Pancreas (tissue), 10 donors: ENCODE results near the gene AKAP13. TPM values are rescaled to one million over a fixed set of nuclear protein-coding genes. Genes with fewer than 3 reads are reported as not detected.

ENCODE experiments used
- ATAC-seq, 4 donors: fragments of 200-7000 bp; cut with Tn5 transposase; one replicate each; pipeline versions ENCODE4 v1.8.0 to v1.9.1; 2020; ENCODE audit warnings: mild to moderate bottlenecking in 4 of 4, moderate library complexity in 4 of 4
- DNase-seq, 6 donors: peaks; one replicate each; pipeline ENCODE4 v3.0.0-alpha.2; 2020
- FAIRE-seq: peaks from 2 replicates; lab custom pipeline; 2012; peaks lifted over from hg19 to GRCh38; lab: Jason Lieb, UNC
- H3K27ac ChIP-seq, 4 donors: fragments of 200-600 bp; sonication (generic); 1 replicate in 3 of 4; 2 replicates in 1 of 4; pipeline versions ENCODE4 v1.5.0 to v1.8.0; 2020
- H3K27me3 ChIP-seq, 4 donors: fragments of 200-600 bp; one replicate each; pipeline ENCODE4 v1.8.0; 2021
- H3K36me3 ChIP-seq, 3 donors: fragments of 200-600 bp; sonication (generic) in 1 of 3; one replicate each; pipeline versions ENCODE4 v1.5.0 to v1.8.0; 2020 to 2021
- H3K4me1 ChIP-seq, 3 donors: fragments of 200-600 bp; one replicate each; pipeline ENCODE4 v1.8.0; 2021
- H3K4me3 ChIP-seq, 4 donors: fragments of 200-600 bp; sonication (generic) in 2 of 4; one replicate each; pipeline versions ENCODE4 v1.5.0 to v1.8.0; 2020 to 2021
- H3K9me3 ChIP-seq, 4 donors: fragments of 200-600 bp; one replicate each; pipeline ENCODE4 v1.8.0; 2021
- CTCF ChIP-seq, 4 donors: fragments of 200-600 bp; sonication (generic) in 3 of 4; IDR thresholded peaks; one replicate each; pipeline versions ENCODE4 v1.5.0 to v1.8.0; 2021; ENCODE audit warnings: antibody characterized with exemption in 4 of 4
- WGBS, 2 donors: extraction: QIAGEN DNeasy Blood & Tissue Kit; methylation state at CpG; one replicate each; pipeline ENCODE4 v1.1.7; 2013; 5-methylcytosine and 5-hydroxymethylcytosine counted together
- intact Hi-C, 3 donors: fragments of 100-400 bp; cut with DNase I; formaldehyde crosslinking; loops; one replicate each; pipeline versions ENCODE4 v1.11.1 to v1.14.2; 2022
- polyA plus RNA-seq, 2 donors: library from polyadenylated mRNA; stranded (reverse); fragments of 200-250 nt; gene quantifications; one replicate each; pipeline ENCODE4 v1.2.3, GENCODE V29; 2013
- total RNA-seq, 6 donors: library from RNA; stranded (reverse); fragmentation: NEBNext Ultra II Directional in 4 of 6; extraction: Animal tissue kit (Norgen Biotek cat#: 25700) in 4 of 6; gene quantifications; one replicate each; pipeline versions ENCODE4 v1.2.1 to v1.2.4, GENCODE V29; 2021 to 2023
- donor health status: healthy with polysubstance abuse.
- donor health status: DM: no; HTN: no; CAD: no; lungs with moderate emphysema.
- donor health status: DM: no; HTN: no; CAD: no.
- donor health status: control.
- donor health status: control.
- donor health status: Bipolar disorder and iron deficiency.
- donor health status: DM: yes; HTN: yes; CAD: no.
- donor health status: DM: no; HTN: no; CAD: no.
- donor health status: DM: no; HTN: no; CAD: no.
- donor health status: DM: yes; HTN: yes; CAD: no.

The AKAP13 gene
- total and polyA plus RNA-seq, 8 donors = 64.9 to 139 (median 89.9) TPM

GRCh38 chr15:85752124-85752475, 371.7 kb downstream of the AKAP13 start:
- Histone ChIP-seq H3K9me3 (no peaks in the 10 kb centered on the region), H3K27me3 (no peaks in the 10 kb centered on the region), H3K4me3 (no peak overlapping the region), H3K27ac (no peak overlapping the region), H3K4me1 (peaks cover 10 to 28% (median 12%) of the 10 kb centered on the region in 3 donors), H3K36me3 (peaks cover 0 to 21% (median 10%) of the 10 kb centered on the region in 3 donors)
- FAIRE-seq (no peak), ATAC-seq (peak in 2 of 4 donors; percentile 2 to 3), DNase-seq (peak in 2 of 6 donors; percentile 14 to 61)
- WGBS, 2 donors = 65 to 70% methylated on average over 15 of the region's 15 CpGs
- intact Hi-C loops = no loop called here
- TF ChIP-seq CTCF (IDR thresholded peaks at IDR 0.05) = no peak

- no peak for FAIRE-seq
- Histone ChIP-seq H3K9me3 (no peaks in the 10 kb centered on the region), H3K4me1 (peaks cover 10 to 28% (median 12%) of the 10 kb centered on the region in 3 donors), H3K27me3 (no peaks in the 10 kb centered on the region), H3K27ac (no peak overlapping the region), H3K36me3 (peaks cover 0 to 18% (median 6%) of the 10 kb centered on the region in 3 donors), H3K4me3 (no peak overlapping the region)
- intact Hi-C loops = no loop called here
- TF ChIP-seq CTCF (IDR thresholded peaks at IDR 0.05) = no peak
- ATAC-seq = peak; percentile 72 to 85 (median 83)
- DNase-seq = peak; percentile 83 to 96 (median 94)
- 9 to 12% methylated on average over 8 of the region's 8 CpGs for WGBS, 2 donors
Observed at GRCh38 chr15:85752491-85752961, 372.1 kb downstream of the AKAP13 start.

DNA sequence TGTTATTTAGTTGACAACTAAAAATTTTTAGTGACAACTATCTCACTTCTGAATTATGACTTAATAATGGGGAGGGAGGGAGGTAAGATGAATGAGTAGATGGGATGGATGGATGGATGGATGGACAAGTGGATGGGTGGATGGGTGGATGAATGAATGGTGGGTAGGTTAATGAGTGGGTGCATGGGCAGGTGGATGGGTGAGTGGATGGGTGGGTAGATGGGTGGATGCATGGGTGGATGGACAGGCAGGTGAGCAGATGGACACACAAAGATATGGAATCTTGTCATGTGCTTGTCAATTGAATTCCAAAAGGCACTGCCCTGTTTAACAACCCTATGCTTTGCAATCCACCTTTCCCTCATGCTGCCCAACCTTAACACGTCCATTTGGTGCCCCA, 372.9 kb downstream of the AKAP13 start:
- no peak for TF ChIP-seq CTCF (IDR thresholded peaks at IDR 0.05)
- DNase-seq = no peak

GRCh38 chr15:85753791-85754452, 373.5 kb downstream of the AKAP13 start:
- no peaks in the 10 kb centered on the region for H3K9me3 ChIP-seq
- H3K4me1 ChIP-seq = peaks cover 10 to 28% (median 12%) of the 10 kb centered on the region in 3 donors
- ATAC-seq = no peak
- TF ChIP-seq CTCF (IDR thresholded peaks at IDR 0.05) = no peak
- no peak for FAIRE-seq
- peak in 1 of 6 donors; percentile 30 for DNase-seq
- no peak overlapping the region for H3K27ac ChIP-seq
- intact Hi-C loops = no loop called here
- peaks cover 0 to 4% (median 0%) of the 10 kb centered on the region in 3 donors for H3K36me3 ChIP-seq
- WGBS, 2 donors = 89 to 90% methylated on average over 10 of the region's 10 CpGs
- no peaks in the 10 kb centered on the region for H3K27me3 ChIP-seq
- H3K4me3 ChIP-seq = no peak overlapping the region

More for the DNA sequence above, 372.9 kb downstream of the AKAP13 start:
- Histone ChIP-seq H3K27ac (no peak overlapping the region), H3K27me3 (no peaks in the 10 kb centered on the region), H3K9me3 (no peaks in the 10 kb centered on the region), H3K36me3 (peaks cover 0 to 11% (median 5%) of the 10 kb centered on the region in 3 donors), H3K4me1 (peaks cover 10 to 28% (median 12%) of the 10 kb centered on the region in 3 donors), H3K4me3 (no peak overlapping the region)
- 88 to 92% methylated on average over 1 of the region's 1 CpG for WGBS, 2 donors
- intact Hi-C loops = no loop called here
- ATAC-seq (no peak), FAIRE-seq (no peak)

DNA sequence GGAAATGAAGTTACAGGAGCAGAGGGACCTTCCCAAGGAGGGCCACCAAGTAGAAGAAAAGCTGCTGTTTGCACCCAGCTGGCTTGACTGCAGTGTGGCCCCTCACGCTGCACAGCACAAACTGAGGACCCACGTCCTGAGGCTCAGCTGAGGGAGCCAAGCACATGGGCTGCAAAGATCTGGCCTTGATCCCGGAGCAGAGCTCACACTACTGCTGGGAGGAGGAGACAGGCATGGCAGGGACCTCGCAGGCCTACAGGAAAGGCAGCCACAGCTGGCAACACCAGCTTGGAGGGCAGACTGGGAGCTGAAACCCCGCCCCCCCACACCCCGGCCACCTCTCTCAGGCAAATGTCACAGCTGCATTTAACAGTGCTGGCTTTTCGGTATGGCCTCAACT, 374.6 kb downstream of the AKAP13 start:
- TF ChIP-seq CTCF (IDR thresholded peaks at IDR 0.05) = no peak
- intact Hi-C loops = no loop called here
- Histone ChIP-seq H3K4me1 (peaks cover 10 to 28% (median 12%) of the 10 kb centered on the region in 3 donors), H3K36me3 (no peaks in the 10 kb centered on the region), H3K9me3 (no peaks in the 10 kb centered on the region), H3K4me3 (no peak overlapping the region), H3K27ac (no peak overlapping the region), H3K27me3 (no peaks in the 10 kb centered on the region)
- DNase-seq (peak in 5 of 6 donors; percentile 53 to 63 (median 58)), ATAC-seq (peak in 2 of 4 donors; percentile 24 to 56), FAIRE-seq (no peak)
- WGBS, 2 donors = 47 to 56% methylated on average over 7 of the region's 7 CpGs
